CD14-positive monocyte (primary cell): ENCODE data around the gene ITGA11. TPM values are rescaled to one million over a fixed set of nuclear protein-coding genes. Genes with fewer than 3 reads are reported as not detected.

ENCODE experiments used
- DNase-seq, 3 donors: peaks; one replicate each; pipeline ENCODE4 v3.0.0-alpha.2; 2011 to 2022
- H2AFZ ChIP-seq: 2 replicates; pipeline ENCODE4 v1.6.0; 2012; ENCODE audit warnings: mild to moderate bottlenecking, low read depth, low read length, inconsistent platforms; ENCODE audit not compliant: insufficient read depth, poor library complexity, severe bottlenecking
- H3K27ac ChIP-seq, 2 donors: 1 replicate in 1 of 2; 2 replicates in 1 of 2; pipeline ENCODE4 v1.5.1; 2012 to 2013; ENCODE audit warnings: low read length in 2 of 2, control low read depth in 1 of 2, inconsistent platforms in 1 of 2, low read depth in 1 of 2, mild to moderate bottlenecking in 1 of 2
- H3K27me3 ChIP-seq, 2 donors: one replicate each; pipeline versions ENCODE4 v1.6.0 to v1.6.1; 2011 to 2013; ENCODE audit warnings: low read length in 2 of 2; ENCODE audit not compliant: control insufficient read depth in 2 of 2, insufficient read depth in 2 of 2
- H3K36me3 ChIP-seq, 2 donors: replicated peaks in 1 of 2; 1 replicate in 1 of 2; 2 replicates in 1 of 2; pipeline versions ENCODE4 v1.5.1 to v1.6.1; 2012 to 2013; ENCODE audit warnings: low read length in 2 of 2, control low read depth in 1 of 2, inconsistent platforms in 1 of 2, mild to moderate bottlenecking in 1 of 2; ENCODE audit not compliant: insufficient read depth in 2 of 2, control insufficient read depth in 1 of 2
- H3K4me1 ChIP-seq, 2 donors: 1 replicate in 1 of 2; 2 replicates in 1 of 2; pipeline versions ENCODE4 v1.5.1 to v1.6.1; 2012 to 2013; ENCODE audit warnings: low read length in 2 of 2, control low read depth in 1 of 2, inconsistent platforms in 1 of 2, mild to moderate bottlenecking in 1 of 2, moderate library complexity in 1 of 2; ENCODE audit not compliant: insufficient read depth in 2 of 2, control insufficient read depth in 1 of 2
- H3K4me2 ChIP-seq: replicated peaks from 2 replicates; pipeline ENCODE3; 2012; ENCODE audit warnings: low read length, moderate library complexity, mild to moderate bottlenecking; ENCODE audit not compliant: poor library complexity, severe bottlenecking; ENCODE audit errors: extremely low read depth
- H3K4me3 ChIP-seq, 3 experiments: fragments of 200-600 bp in 1 of 3; sonication (generic) in 1 of 3; replicated peaks in 1 of 3; 1 replicate in 2 of 3; 2 replicates in 1 of 3; pipeline ENCODE4 v1.5.1; 2011 to 2013; ENCODE audit warnings: low read length in 3 of 3, mild to moderate bottlenecking in 3 of 3, control low read depth in 2 of 3, low read depth in 2 of 3, inconsistent platforms in 1 of 3, moderate library complexity in 1 of 3
- H3K79me2 ChIP-seq: 2 replicates; pipeline ENCODE4 v1.6.0; 2012; ENCODE audit warnings: mild to moderate bottlenecking, control low read depth, inconsistent platforms, low read length, moderate library complexity; ENCODE audit not compliant: insufficient read depth
- H3K9ac ChIP-seq: 2 replicates; pipeline ENCODE4 v1.6.0; 2017; ENCODE audit warnings: low read length, mild to moderate bottlenecking; ENCODE audit not compliant: insufficient read depth, poor library complexity, severe bottlenecking
- H3K9me3 ChIP-seq, 2 donors: replicated peaks in 1 of 2; 1 replicate in 1 of 2; 2 replicates in 1 of 2; pipeline versions ENCODE4 v1.5.1 to v1.6.1; 2012 to 2013; ENCODE audit warnings: low read length in 2 of 2, control low read depth in 1 of 2; ENCODE audit not compliant: control insufficient read depth in 1 of 2, insufficient read depth in 1 of 2
- H4K20me1 ChIP-seq: 2 replicates; pipeline ENCODE4 v1.6.0; 2012; ENCODE audit warnings: mild to moderate bottlenecking, low read length, control low read depth, moderate library complexity; ENCODE audit not compliant: insufficient read depth
- H3K27ac Mint-ChIP-seq, 7 donors: one replicate each; pipeline ENCODE4 v1.8.0; 2020; ENCODE audit warnings: mild to moderate bottlenecking in 7 of 7, mixed read lengths in 7 of 7, moderate library complexity in 6 of 7, inconsistent platforms in 2 of 7
- H3K27me3 Mint-ChIP-seq, 3 donors: one replicate each; pipeline ENCODE4 v1.8.0; 2021 to 2022; ENCODE audit warnings: low read depth in 3 of 3, mild to moderate bottlenecking in 3 of 3, mixed read lengths in 3 of 3, moderate library complexity in 3 of 3, inconsistent platforms in 1 of 3
- H3K36me3 Mint-ChIP-seq, 2 donors: one replicate each; pipeline ENCODE4 v1.8.0; 2020; ENCODE audit warnings: mixed read lengths in 2 of 2, inconsistent platforms in 1 of 2, mild to moderate bottlenecking in 1 of 2
- H3K4me1 Mint-ChIP-seq: one replicate; pipeline ENCODE4 v1.8.0; 2020; ENCODE audit warnings: mild to moderate bottlenecking, mixed read lengths
- H3K4me3 Mint-ChIP-seq, 2 donors: one replicate each; pipeline ENCODE4 v1.8.0; 2020; ENCODE audit warnings: mild to moderate bottlenecking in 2 of 2, mixed read lengths in 2 of 2, moderate library complexity in 1 of 2
- H3K9me3 Mint-ChIP-seq, 7 donors: one replicate each; pipeline ENCODE4 v1.8.0; 2020 to 2022; ENCODE audit warnings: mixed read lengths in 7 of 7, mild to moderate bottlenecking in 6 of 7, moderate library complexity in 6 of 7, inconsistent platforms in 2 of 7
- WGBS: methylation state at CpG from one replicate; pipeline ENCODE4 v1.1.5; 2013; ENCODE audit warnings: missing lambda C conversion rate; ENCODE audit not compliant: insufficient coverage; 5-methylcytosine and 5-hydroxymethylcytosine counted together
- intact Hi-C, 2 donors: fragments of 100-400 bp; cut with micrococcal nuclease; formaldehyde crosslinking; loops; one replicate each; pipeline versions ENCODE4 v1.15.0 to v1.15.1; 2023
- polyA plus RNA-seq, 3 donors: library from polyadenylated mRNA; depleted of rRNA in 1 of 3; unstranded in 2 of 3; stranded (reverse) in 1 of 3; fragments of 300-500 nt in 2 of 3; fragments of >200 nt in 1 of 3; fragmentation: Illumina TruSeq in 2 of 3; gene quantifications; 1 replicate in 2 of 3; 2 replicates in 1 of 3; pipeline ENCODE4 v1.2.3, GENCODE V29; 2012 to 2021
- TF ChIP-seq, protein P1 (sequence below): fragments of 200-600 bp; IDR thresholded peaks from one replicate; pipeline ENCODE4 v1.8.0; 2022; ENCODE audit warnings: antibody characterized with exemption, mild to moderate bottlenecking

Gene ITGA11
- polyA plus RNA-seq, 3 donors = under 0.01 to 0.01 TPM; not detected in 1

DNA sequence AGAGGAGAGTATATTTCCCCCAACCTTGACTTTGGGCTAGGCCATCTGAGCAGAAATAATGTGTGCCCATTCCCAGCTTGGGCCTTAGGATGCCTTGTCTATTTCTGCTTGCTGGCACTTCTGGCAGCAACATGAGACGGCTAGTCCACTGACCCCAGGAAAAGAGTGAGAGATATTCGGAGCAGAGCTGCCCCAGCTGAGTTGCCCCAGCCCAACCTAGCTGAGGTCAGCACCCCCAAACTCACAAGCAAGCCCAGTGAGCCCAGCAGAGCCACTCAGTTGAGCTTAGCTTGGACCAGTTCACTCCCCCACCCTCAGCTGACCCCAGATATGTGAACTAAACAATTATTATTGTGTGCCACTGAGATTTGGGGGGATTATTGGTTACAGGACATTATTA is 20.2 kb downstream of the ITGA11 start:
- no peaks in the 10 kb centered on the region for H3K4me1 ChIP-seq
- H3K9ac ChIP-seq = no peak overlapping the region
- no peaks in the 10 kb centered on the region for H3K9me3 ChIP-seq
- Mint-ChIP-seq H3K36me3 (no peaks in the 10 kb centered on the region), H3K4me1 (no peaks in the 10 kb centered on the region), H3K27me3 (peaks cover under 1 to 7% (median 3%) of the 10 kb centered on the region in 3 donors), H3K9me3 (no peaks in the 10 kb centered on the region), H3K27ac (no peak overlapping the region), H3K4me3 (no peak overlapping the region)
- no peak overlapping the region for H3K27ac ChIP-seq
- DNase-seq = no peak
- no peaks in the 10 kb centered on the region for H3K36me3 ChIP-seq
- H2AFZ ChIP-seq = no peak overlapping the region
- H3K27me3 ChIP-seq = no peaks in the 10 kb centered on the region
- H3K79me2 ChIP-seq = no peaks in the 10 kb centered on the region
- 93% methylated on average over 2 of the region's 2 CpGs for WGBS
- no peak overlapping the region for H3K4me3 ChIP-seq
- TF ChIP-seq, protein P1, sequence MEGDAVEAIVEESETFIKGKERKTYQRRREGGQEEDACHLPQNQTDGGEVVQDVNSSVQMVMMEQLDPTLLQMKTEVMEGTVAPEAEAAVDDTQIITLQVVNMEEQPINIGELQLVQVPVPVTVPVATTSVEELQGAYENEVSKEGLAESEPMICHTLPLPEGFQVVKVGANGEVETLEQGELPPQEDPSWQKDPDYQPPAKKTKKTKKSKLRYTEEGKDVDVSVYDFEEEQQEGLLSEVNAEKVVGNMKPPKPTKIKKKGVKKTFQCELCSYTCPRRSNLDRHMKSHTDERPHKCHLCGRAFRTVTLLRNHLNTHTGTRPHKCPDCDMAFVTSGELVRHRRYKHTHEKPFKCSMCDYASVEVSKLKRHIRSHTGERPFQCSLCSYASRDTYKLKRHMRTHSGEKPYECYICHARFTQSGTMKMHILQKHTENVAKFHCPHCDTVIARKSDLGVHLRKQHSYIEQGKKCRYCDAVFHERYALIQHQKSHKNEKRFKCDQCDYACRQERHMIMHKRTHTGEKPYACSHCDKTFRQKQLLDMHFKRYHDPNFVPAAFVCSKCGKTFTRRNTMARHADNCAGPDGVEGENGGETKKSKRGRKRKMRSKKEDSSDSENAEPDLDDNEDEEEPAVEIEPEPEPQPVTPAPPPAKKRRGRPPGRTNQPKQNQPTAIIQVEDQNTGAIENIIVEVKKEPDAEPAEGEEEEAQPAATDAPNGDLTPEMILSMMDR = no peak
- H3K4me2 ChIP-seq = no peak overlapping the region
- H4K20me1 ChIP-seq = no peaks in the 10 kb centered on the region
- intact Hi-C loops = no loop called here

- Mint-ChIP-seq H3K27ac (no peak overlapping the region), H3K4me1 (no peaks in the 10 kb centered on the region), H3K36me3 (no peaks in the 10 kb centered on the region), H3K9me3 (no peaks in the 10 kb centered on the region), H3K27me3 (peaks cover 0 to 7% (median 3%) of the 10 kb centered on the region in 3 donors), H3K4me3 (no peak overlapping the region)
- 96% methylated on average over 4 of the region's 4 CpGs for WGBS
- H3K4me3 ChIP-seq = no peak overlapping the region
- no peaks in the 10 kb centered on the region for H3K9me3 ChIP-seq
- H3K4me2 ChIP-seq = no peak overlapping the region
- TF ChIP-seq, protein P1 = no peak
- H3K4me1 ChIP-seq = no peaks in the 10 kb centered on the region
- H3K79me2 ChIP-seq = no peaks in the 10 kb centered on the region
- H2AFZ ChIP-seq = no peak overlapping the region
- intact Hi-C loops = no loop called here
- no peaks in the 10 kb centered on the region for H3K27me3 ChIP-seq
- no peaks in the 10 kb centered on the region for H4K20me1 ChIP-seq
- DNase-seq = no peak
- no peak overlapping the region for H3K9ac ChIP-seq
- H3K36me3 ChIP-seq = no peaks in the 10 kb centered on the region
- no peak overlapping the region for H3K27ac ChIP-seq
Measured at GRCh38 chr15:68411343-68411675, 20.7 kb downstream of the ITGA11 start.
